Parathyroid adenoma (tissue), 2 donors: Measurements from ENCODE around the gene MIA2.
"Not testable (repeated sequence)": the region's sequence is repeated elsewhere in the genome, so short reads cannot be mapped to it uniquely, and the experiment has no call there.

Experiments used
- H2AFZ ChIP-seq: fragments of 300-600 bp; sonication (generic); one replicate; pipeline ENCODE4 v1.7.0; 2017; ENCODE audit warnings: antibody characterized with exemption, mild to moderate bottlenecking
- H3K27ac ChIP-seq: fragments of 300-600 bp; sonication (generic); one replicate; pipeline ENCODE4 v1.7.0; 2017
- H3K27me3 ChIP-seq: fragments of 300-600 bp; sonication (generic); one replicate; pipeline ENCODE4 v1.7.0; 2017; ENCODE audit warnings: low read length; ENCODE audit not compliant: control insufficient read depth, insufficient read depth
- H3K36me3 ChIP-seq: fragments of 300-600 bp; sonication (generic); one replicate; pipeline ENCODE4 v1.7.0; 2017; ENCODE audit warnings: low read length; ENCODE audit not compliant: control insufficient read depth, insufficient read depth
- H3K4me1 ChIP-seq: fragments of 300-600 bp; sonication (generic); one replicate; pipeline ENCODE4 v1.7.0; 2017; ENCODE audit warnings: control low read depth
- H3K4me2 ChIP-seq: fragments of 300-600 bp; sonication (generic); one replicate; pipeline ENCODE4 v1.7.0; 2017; ENCODE audit warnings: low read length
- H3K4me3 ChIP-seq: fragments of 300-600 bp; sonication (generic); one replicate; pipeline ENCODE4 v1.7.0; 2017; ENCODE audit warnings: low read depth, low read length
- H3K79me2 ChIP-seq: fragments of 300-600 bp; sonication (generic); one replicate; pipeline ENCODE4 v1.7.0; 2017; ENCODE audit warnings: control low read depth
- H3K9ac ChIP-seq: fragments of 300-600 bp; sonication (generic); one replicate; pipeline ENCODE4 v1.7.0; 2017; ENCODE audit warnings: mild to moderate bottlenecking
- H3K9me3 ChIP-seq: fragments of 300-600 bp; sonication (generic); one replicate; pipeline ENCODE4 v1.7.0; 2017; ENCODE audit warnings: low read length; ENCODE audit not compliant: control insufficient read depth
- CTCF ChIP-seq: fragments of 300-600 bp; sonication (generic); IDR thresholded peaks from one replicate; pipeline ENCODE4 v1.7.0; 2017; ENCODE audit warnings: antibody characterized with exemption, mild to moderate bottlenecking
- donor health status: primary hyperparathyroidism.

Gene MIA2

GRCh38 chr14:39246618-39247017, 12.9 kb downstream of the MIA2 start:
- no peak for TF ChIP-seq CTCF
- H3K4me1 ChIP-seq = no peaks in the 10 kb centered on the region
- no peaks in the 10 kb centered on the region for H3K9me3 ChIP-seq
- no peaks in the 10 kb centered on the region for H3K79me2 ChIP-seq
- no peak overlapping the region for H3K4me3 ChIP-seq
- H3K9ac ChIP-seq = no peak overlapping the region
- no peak overlapping the region for H3K4me2 ChIP-seq
- no peaks in the 10 kb centered on the region for H3K36me3 ChIP-seq
- H3K27ac ChIP-seq = no peak overlapping the region
- H3K27me3 ChIP-seq = no peaks in the 10 kb centered on the region
- H2AFZ ChIP-seq = no peak overlapping the region

GRCh38 chr14:39247256-39247655, 13.5 kb downstream of the MIA2 start:
- no peak overlapping the region for H2AFZ ChIP-seq
- no peak overlapping the region for H3K27ac ChIP-seq
- H3K79me2 ChIP-seq = no peaks in the 10 kb centered on the region

GRCh38 chr14:39251547-39251946, 17.8 kb downstream of the MIA2 start:
- no peaks in the 10 kb centered on the region for H3K36me3 ChIP-seq
- no peaks in the 10 kb centered on the region for H3K27me3 ChIP-seq
- H3K4me3 ChIP-seq = no peak overlapping the region
- no peak overlapping the region for H3K27ac ChIP-seq
- no peak overlapping the region for H3K4me2 ChIP-seq
- H3K9ac ChIP-seq = no peak overlapping the region
- TF ChIP-seq CTCF = no peak
- no peak overlapping the region for H2AFZ ChIP-seq
- no peaks in the 10 kb centered on the region for H3K79me2 ChIP-seq
- no peaks in the 10 kb centered on the region for H3K4me1 ChIP-seq
- H3K9me3 ChIP-seq = no peaks in the 10 kb centered on the region

More at GRCh38 chr14:39247256-39247655, 13.5 kb downstream of the MIA2 start:
- Histone ChIP-seq H3K4me2 (no peak overlapping the region), H3K27me3 (no peaks in the 10 kb centered on the region), H3K4me3 (no peak overlapping the region), H3K4me1 (no peaks in the 10 kb centered on the region), H3K9me3 (no peaks in the 10 kb centered on the region), H3K9ac (no peak overlapping the region), H3K36me3 (no peaks in the 10 kb centered on the region)
- TF ChIP-seq CTCF = no peak

- not testable (repeated sequence) for H3K9ac ChIP-seq, H3K36me3 ChIP-seq, H3K9me3 ChIP-seq, H3K27ac ChIP-seq, H3K4me1 ChIP-seq, H2AFZ ChIP-seq, H3K4me3 ChIP-seq, H3K4me2 ChIP-seq, H3K79me2 ChIP-seq, H3K27me3 ChIP-seq
Measured at GRCh38 chr14:39257388-39257787, 23.7 kb downstream of the MIA2 start.

- Histone ChIP-seq H3K4me1 (no peaks in the 10 kb centered on the region), H3K9ac (no peak overlapping the region), H3K36me3 (no peaks in the 10 kb centered on the region), H3K27me3 (no peaks in the 10 kb centered on the region), H3K4me3 (no peak overlapping the region), H3K27ac (no peak overlapping the region), H2AFZ (peak overlapping the region; percentile 18), H3K79me2 (no peaks in the 10 kb centered on the region), H3K9me3 (no peaks in the 10 kb centered on the region), H3K4me2 (no peak overlapping the region)
- no peak for TF ChIP-seq CTCF
Measured at GRCh38 chr14:39258782-39259545, 25.2 kb downstream of the MIA2 start.

- not testable (repeated sequence) for H3K27me3 ChIP-seq, H2AFZ ChIP-seq, H3K79me2 ChIP-seq, H3K9ac ChIP-seq, H3K4me2 ChIP-seq, H3K27ac ChIP-seq, H3K9me3 ChIP-seq, H3K4me1 ChIP-seq, H3K4me3 ChIP-seq, H3K36me3 ChIP-seq
Measured at GRCh38 chr14:39260161-39260560, 26.4 kb downstream of the MIA2 start.

GRCh38 chr14:39262214-39262613, 28.5 kb downstream of the MIA2 start:
- not testable (repeated sequence) for H3K4me1 ChIP-seq, H3K4me3 ChIP-seq, H3K9ac ChIP-seq, H3K79me2 ChIP-seq, H3K9me3 ChIP-seq, H3K36me3 ChIP-seq, H2AFZ ChIP-seq, H3K27ac ChIP-seq, H3K4me2 ChIP-seq, H3K27me3 ChIP-seq
